ENCODE results near the gene PNCK.

PNCK gene

DNA sequence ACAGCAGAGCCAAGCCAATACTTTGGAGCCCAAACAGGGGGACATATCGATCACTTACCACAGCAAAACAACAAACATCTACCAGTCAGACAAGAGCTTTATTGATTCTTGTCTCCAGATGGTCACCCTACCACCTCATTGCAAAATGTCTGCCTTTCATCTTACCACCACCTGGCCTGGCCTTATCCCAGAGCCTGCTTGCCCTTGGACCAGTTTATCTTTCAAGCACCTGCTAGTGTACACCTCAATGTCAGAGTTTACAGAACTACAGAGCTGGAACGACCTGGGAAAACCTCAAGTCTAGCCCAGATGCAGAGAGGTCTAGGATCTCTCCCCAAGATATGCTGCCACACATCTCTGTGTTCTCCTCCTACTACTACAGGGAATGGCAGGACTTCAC lies 46.1 kb upstream of the PNCK start:
- ATAC-seq = no peak
- TF ChIP-seq, protein P1, sequence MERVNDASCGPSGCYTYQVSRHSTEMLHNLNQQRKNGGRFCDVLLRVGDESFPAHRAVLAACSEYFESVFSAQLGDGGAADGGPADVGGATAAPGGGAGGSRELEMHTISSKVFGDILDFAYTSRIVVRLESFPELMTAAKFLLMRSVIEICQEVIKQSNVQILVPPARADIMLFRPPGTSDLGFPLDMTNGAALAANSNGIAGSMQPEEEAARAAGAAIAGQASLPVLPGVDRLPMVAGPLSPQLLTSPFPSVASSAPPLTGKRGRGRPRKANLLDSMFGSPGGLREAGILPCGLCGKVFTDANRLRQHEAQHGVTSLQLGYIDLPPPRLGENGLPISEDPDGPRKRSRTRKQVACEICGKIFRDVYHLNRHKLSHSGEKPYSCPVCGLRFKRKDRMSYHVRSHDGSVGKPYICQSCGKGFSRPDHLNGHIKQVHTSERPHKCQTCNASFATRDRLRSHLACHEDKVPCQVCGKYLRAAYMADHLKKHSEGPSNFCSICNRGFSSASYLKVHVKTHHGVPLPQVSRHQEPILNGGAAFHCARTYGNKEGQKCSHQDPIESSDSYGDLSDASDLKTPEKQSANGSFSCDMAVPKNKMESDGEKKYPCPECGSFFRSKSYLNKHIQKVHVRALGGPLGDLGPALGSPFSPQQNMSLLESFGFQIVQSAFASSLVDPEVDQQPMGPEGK (CRISPR knock-in tag; IDR thresholded peaks at IDR 0.05; ENCODE audit: borderline replicate concordance) = no peak
- TF ChIP-seq ZFP3 (CRISPR knock-in tag; IDR thresholded peaks at IDR 0.05) = no peak
- TF ChIP-seq BACH2 (CRISPR knock-in tag; IDR thresholded peaks at IDR 0.05; ENCODE audit: borderline replicate concordance) = no peak
- no peak for TF ChIP-seq TCF4 (CRISPR knock-in tag; IDR thresholded peaks at IDR 0.05; ENCODE audit: borderline replicate concordance)
- TF ChIP-seq ZNF565 (CRISPR knock-in tag; conservative IDR thresholded peaks at IDR 0.05; ENCODE audit: low read depth) = no peak
- no peak for TF ChIP-seq ARNTL (CRISPR knock-in tag; IDR thresholded peaks at IDR 0.05; ENCODE audit: borderline replicate concordance, low read depth)
- no peak for TF ChIP-seq ZC3H10 (CRISPR knock-in tag; IDR thresholded peaks at IDR 0.05)

DNA sequence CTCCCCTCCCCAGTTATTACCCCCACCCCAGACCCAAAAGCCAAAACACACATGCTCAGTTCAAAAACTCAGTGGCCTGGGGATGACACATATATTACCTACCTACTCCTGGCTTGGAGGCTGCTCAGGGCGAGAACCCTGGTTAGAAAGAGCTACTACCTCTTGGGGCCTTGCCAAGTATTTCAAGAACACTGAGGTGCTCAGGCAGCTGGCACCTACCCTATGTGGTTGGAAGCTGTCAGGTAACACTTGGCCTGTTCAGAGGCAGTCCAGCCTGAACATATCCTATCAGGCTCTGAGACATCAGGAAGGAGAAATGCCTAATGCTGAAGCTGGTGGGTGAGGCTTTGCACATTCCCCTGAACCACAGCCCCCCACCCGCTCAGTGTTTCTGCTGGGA lies 45.6 kb upstream of the PNCK start:
- ATAC-seq = no peak
- TF ChIP-seq OSR1 (CRISPR knock-in tag; IDR thresholded peaks at IDR 0.05) (no peak), RARB (CRISPR knock-in tag; IDR thresholded peaks at IDR 0.05) (no peak), ZFP30 (CRISPR knock-in tag; IDR thresholded peaks at IDR 0.05) (no peak), BACH2 (CRISPR knock-in tag; IDR thresholded peaks at IDR 0.05; ENCODE audit: borderline replicate concordance) (no peak), ESRRG (CRISPR knock-in tag; IDR thresholded peaks at IDR 0.05) (no peak), PPARA (CRISPR knock-in tag; IDR thresholded peaks at IDR 0.05; ENCODE audit: borderline replicate concordance) (no peak), TOX (CRISPR knock-in tag; IDR thresholded peaks at IDR 0.05; ENCODE audit: borderline replicate concordance) (no peak), ISL1 (CRISPR knock-in tag; IDR thresholded peaks at IDR 0.05) (no peak), ZFP3 (CRISPR knock-in tag; IDR thresholded peaks at IDR 0.05) (no peak), ZNF70 (CRISPR knock-in tag; IDR thresholded peaks at IDR 0.05) (no peak), TCF4 (CRISPR knock-in tag; IDR thresholded peaks at IDR 0.05; ENCODE audit: borderline replicate concordance) (no peak), ZC3H10 (CRISPR knock-in tag; IDR thresholded peaks at IDR 0.05) (no peak), GLIS3 (CRISPR knock-in tag; IDR thresholded peaks at IDR 0.05) (no peak)
- TF ChIP-seq, protein P2, sequence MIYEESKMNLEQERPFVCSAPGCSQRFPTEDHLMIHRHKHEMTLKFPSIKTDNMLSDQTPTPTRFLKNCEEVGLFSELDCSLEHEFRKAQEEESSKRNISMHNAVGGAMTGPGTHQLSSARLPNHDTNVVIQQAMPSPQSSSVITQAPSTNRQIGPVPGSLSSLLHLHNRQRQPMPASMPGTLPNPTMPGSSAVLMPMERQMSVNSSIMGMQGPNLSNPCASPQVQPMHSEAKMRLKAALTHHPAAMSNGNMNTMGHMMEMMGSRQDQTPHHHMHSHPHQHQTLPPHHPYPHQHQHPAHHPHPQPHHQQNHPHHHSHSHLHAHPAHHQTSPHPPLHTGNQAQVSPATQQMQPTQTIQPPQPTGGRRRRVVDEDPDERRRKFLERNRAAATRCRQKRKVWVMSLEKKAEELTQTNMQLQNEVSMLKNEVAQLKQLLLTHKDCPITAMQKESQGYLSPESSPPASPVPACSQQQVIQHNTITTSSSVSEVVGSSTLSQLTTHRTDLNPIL (CRISPR knock-in tag; IDR thresholded peaks at IDR 0.05; ENCODE audit: low read depth) = no peak
- TF ChIP-seq, protein P1 (CRISPR knock-in tag; IDR thresholded peaks at IDR 0.05; ENCODE audit: borderline replicate concordance) = no peak
- TF ChIP-seq, protein P3, sequence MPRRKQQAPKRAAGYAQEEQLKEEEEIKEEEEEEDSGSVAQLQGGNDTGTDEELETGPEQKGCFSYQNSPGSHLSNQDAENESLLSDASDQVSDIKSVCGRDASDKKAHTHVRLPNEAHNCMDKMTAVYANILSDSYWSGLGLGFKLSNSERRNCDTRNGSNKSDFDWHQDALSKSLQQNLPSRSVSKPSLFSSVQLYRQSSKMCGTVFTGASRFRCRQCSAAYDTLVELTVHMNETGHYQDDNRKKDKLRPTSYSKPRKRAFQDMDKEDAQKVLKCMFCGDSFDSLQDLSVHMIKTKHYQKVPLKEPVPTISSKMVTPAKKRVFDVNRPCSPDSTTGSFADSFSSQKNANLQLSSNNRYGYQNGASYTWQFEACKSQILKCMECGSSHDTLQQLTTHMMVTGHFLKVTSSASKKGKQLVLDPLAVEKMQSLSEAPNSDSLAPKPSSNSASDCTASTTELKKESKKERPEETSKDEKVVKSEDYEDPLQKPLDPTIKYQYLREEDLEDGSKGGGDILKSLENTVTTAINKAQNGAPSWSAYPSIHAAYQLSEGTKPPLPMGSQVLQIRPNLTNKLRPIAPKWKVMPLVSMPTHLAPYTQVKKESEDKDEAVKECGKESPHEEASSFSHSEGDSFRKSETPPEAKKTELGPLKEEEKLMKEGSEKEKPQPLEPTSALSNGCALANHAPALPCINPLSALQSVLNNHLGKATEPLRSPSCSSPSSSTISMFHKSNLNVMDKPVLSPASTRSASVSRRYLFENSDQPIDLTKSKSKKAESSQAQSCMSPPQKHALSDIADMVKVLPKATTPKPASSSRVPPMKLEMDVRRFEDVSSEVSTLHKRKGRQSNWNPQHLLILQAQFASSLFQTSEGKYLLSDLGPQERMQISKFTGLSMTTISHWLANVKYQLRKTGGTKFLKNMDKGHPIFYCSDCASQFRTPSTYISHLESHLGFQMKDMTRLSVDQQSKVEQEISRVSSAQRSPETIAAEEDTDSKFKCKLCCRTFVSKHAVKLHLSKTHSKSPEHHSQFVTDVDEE (CRISPR knock-in tag; IDR thresholded peaks at IDR 0.05) = no peak

DNA sequence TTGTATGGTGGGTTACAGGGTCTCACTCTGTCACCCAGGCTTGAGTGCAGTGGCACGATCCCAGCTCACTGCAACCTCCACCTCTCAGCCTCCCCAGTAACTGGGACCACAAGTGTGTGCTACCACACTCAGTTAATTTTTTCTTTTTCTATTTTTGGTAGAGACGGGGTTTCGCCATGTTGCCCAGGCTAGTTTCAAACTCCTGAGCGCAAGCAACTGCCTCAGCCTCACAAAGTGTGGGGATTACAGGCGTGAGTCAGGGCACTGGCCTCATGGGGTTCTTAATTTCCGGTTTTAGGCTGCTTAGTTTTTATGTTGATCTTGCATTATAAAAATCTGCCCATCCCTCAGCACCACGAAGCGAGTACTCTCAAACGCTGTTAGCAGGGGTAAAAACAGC lies 43.8 kb upstream of the PNCK start:
- no peak for ATAC-seq
- TF ChIP-seq ZFP30 (CRISPR knock-in tag; IDR thresholded peaks at IDR 0.05) = no peak
- TF ChIP-seq ZNF8 (CRISPR knock-in tag; IDR thresholded peaks at IDR 0.05) = no peak
- no peak for TF ChIP-seq ESRRG (CRISPR knock-in tag; IDR thresholded peaks at IDR 0.05)

DNA sequence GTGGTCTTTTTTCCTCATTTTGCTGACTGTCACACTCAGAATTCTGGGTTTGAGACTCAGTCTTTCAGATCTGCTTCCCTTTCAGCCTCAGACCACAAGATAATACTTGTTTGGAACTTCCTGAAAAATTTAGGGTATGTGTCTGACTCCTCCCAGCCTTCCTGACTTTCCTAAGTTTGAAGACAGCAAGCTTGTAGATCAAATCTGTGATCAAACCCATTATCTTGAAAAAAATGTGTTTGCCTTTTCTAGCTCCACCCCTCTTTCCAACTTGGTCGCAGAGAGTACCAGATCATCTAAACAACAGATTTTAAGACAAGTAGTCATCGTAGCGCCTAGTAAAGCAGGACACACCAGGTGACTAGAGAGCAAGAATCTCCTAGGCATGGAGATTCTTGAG lies 40.6 kb upstream of the PNCK start:
- no peak for ATAC-seq
- TF ChIP-seq ZC3H10 (CRISPR knock-in tag; IDR thresholded peaks at IDR 0.05) = no peak
- TF ChIP-seq, protein P2 (CRISPR knock-in tag; IDR thresholded peaks at IDR 0.05; ENCODE audit: low read depth) = no peak
- no peak for TF ChIP-seq RARB (CRISPR knock-in tag; IDR thresholded peaks at IDR 0.05)
- no peak for TF ChIP-seq ZNF565 (CRISPR knock-in tag; conservative IDR thresholded peaks at IDR 0.05; ENCODE audit: low read depth)
- no peak for TF ChIP-seq TOX (CRISPR knock-in tag; IDR thresholded peaks at IDR 0.05; ENCODE audit: borderline replicate concordance)
- TF ChIP-seq, protein P4, sequence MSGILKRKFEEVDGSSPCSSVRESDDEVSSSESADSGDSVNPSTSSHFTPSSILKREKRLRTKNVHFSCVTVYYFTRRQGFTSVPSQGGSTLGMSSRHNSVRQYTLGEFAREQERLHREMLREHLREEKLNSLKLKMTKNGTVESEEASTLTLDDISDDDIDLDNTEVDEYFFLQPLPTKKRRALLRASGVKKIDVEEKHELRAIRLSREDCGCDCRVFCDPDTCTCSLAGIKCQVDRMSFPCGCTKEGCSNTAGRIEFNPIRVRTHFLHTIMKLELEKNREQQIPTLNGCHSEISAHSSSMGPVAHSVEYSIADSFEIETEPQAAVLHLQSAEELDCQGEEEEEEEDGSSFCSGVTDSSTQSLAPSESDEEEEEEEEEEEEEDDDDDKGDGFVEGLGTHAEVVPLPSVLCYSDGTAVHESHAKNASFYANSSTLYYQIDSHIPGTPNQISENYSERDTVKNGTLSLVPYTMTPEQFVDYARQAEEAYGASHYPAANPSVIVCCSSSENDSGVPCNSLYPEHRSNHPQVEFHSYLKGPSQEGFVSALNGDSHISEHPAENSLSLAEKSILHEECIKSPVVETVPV (CRISPR knock-in tag; IDR thresholded peaks at IDR 0.05) = no peak
- TF ChIP-seq, protein P1 (CRISPR knock-in tag; IDR thresholded peaks at IDR 0.05; ENCODE audit: borderline replicate concordance) = no peak
- no peak for TF ChIP-seq BACH2 (CRISPR knock-in tag; IDR thresholded peaks at IDR 0.05; ENCODE audit: borderline replicate concordance)
